NT2/D1 (cell line): Measurements from ENCODE around the gene LRRC34.

Source experiments
- SUZ12 ChIP-seq: IDR thresholded peaks from 2 replicates; pipeline ENCODE4 v1.6.1; 2011; ENCODE audit not compliant: insufficient read length, insufficient read depth; ENCODE audit errors: extremely low read depth
- YY1 ChIP-seq: IDR thresholded peaks from 2 replicates; pipeline ENCODE4 v1.6.1; 2011; ENCODE audit not compliant: insufficient read length, insufficient read depth
- ZNF274 ChIP-seq: IDR thresholded peaks from 2 replicates; pipeline ENCODE4 v1.6.1; 2011; ENCODE audit warnings: mild to moderate bottlenecking, low read depth, low read length

DNA sequence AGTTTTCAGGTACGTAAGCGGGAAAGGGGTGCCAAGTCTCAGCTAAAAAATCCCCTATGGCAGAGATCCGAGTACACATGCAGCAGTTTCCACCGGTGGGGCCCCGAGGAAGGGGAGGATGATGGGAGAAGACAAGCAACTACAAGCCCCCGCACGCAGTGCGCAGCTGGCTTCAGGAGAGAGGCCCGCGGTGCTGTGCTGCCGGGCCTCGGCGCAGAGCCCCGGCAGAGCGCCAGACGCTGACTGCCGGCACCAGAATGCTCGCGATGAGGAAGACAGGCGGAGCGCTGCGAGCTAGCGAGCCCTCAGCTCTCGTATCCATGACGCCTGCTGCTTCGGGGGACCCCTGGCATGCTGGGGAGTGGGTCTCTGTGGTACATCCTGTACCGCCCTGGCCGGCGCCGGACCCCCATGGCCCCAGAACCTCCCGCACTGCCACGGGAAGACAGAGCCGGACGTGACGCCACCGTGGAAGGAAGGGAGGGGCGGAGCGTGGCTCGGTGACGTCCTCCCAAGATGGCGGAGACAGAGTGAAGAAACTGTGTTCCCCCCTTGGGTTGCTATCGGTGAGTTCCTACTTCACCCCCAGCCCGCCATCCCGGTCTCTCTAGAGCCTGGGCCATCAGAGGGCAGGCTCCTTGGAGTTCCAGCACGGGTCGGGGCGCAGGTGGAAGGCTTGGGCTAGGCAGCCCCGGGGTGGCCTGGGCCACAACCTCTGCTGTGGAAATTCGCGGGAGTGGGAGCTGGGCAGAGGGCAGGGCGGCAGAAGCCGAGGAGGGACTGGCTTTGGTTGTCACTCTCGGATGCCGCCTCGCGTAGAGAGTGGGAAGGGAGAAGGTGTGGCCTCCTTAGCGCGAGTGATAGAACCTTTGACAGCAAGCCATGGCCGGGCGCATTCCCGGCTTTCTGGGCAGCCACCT, 39.5 kb downstream of the LRRC34 start, which contains the start of gene MYNN:
- TF ChIP-seq ZNF274 (no peak), YY1 (peak; percentile 91), SUZ12 (no peak)
